ENCODE results near the gene RSPH1.

DNA sequence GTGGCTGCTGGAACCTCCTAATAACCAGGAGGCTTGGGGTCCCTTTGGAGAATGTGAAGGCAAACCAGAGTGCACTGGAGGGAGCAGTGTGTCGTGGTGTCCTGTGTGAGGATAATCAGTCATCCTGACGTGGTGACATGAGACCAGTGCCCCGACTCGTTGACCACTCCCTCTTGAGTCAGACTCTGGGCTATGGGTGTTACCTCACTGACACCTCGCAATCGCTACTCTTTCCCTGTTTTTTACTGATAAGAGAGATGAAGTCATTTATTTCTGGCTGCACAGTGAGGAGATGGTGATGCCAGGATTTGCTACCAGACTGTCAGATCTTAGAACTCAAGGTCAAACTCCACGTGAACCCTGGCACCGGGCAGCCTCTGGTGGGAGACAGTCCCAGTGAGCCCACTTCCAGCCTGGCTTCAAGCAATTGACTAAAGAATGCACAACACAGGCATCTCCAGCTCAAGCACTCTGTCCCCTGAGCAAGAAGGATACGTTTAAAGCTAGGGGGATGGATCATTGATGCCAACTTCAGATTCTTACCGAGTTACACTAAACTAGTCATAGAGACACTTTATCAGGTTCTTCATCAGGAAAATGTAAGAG is 62.0 kb downstream of the RSPH1 start:
- TF ChIP-seq CHD1 (IDR thresholded peaks at IDR 0.05; ENCODE audit: low read depth, low read length), result no peak
- TF ChIP-seq, protein P1, sequence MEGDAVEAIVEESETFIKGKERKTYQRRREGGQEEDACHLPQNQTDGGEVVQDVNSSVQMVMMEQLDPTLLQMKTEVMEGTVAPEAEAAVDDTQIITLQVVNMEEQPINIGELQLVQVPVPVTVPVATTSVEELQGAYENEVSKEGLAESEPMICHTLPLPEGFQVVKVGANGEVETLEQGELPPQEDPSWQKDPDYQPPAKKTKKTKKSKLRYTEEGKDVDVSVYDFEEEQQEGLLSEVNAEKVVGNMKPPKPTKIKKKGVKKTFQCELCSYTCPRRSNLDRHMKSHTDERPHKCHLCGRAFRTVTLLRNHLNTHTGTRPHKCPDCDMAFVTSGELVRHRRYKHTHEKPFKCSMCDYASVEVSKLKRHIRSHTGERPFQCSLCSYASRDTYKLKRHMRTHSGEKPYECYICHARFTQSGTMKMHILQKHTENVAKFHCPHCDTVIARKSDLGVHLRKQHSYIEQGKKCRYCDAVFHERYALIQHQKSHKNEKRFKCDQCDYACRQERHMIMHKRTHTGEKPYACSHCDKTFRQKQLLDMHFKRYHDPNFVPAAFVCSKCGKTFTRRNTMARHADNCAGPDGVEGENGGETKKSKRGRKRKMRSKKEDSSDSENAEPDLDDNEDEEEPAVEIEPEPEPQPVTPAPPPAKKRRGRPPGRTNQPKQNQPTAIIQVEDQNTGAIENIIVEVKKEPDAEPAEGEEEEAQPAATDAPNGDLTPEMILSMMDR (conservative IDR thresholded peaks at IDR 0.05; ENCODE audit: low read depth, low read length), result no peak
- TF ChIP-seq CEBPB (IDR thresholded peaks at IDR 0.05; ENCODE audit: low read depth, low read length), result no peak
- TF ChIP-seq NFE2L2 (IDR thresholded peaks at IDR 0.05; ENCODE audit: low read depth, low read length), result no peak
- TF ChIP-seq, protein P2, sequence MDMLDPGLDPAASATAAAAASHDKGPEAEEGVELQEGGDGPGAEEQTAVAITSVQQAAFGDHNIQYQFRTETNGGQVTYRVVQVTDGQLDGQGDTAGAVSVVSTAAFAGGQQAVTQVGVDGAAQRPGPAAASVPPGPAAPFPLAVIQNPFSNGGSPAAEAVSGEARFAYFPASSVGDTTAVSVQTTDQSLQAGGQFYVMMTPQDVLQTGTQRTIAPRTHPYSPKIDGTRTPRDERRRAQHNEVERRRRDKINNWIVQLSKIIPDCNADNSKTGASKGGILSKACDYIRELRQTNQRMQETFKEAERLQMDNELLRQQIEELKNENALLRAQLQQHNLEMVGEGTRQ (IDR thresholded peaks at IDR 0.05; ENCODE audit: low read depth, low read length), result no peak
- no peak for TF ChIP-seq MXI1 (IDR thresholded peaks at IDR 0.05; ENCODE audit: borderline replicate concordance, low read depth, low read length)
- TF ChIP-seq MAFK (IDR thresholded peaks at IDR 0.05; ENCODE audit: low read depth, low read length), result no peak
- no peak for TF ChIP-seq RFX5 (IDR thresholded peaks at IDR 0.05; ENCODE audit: low read depth, low read length)
- no peak for TF ChIP-seq POLR2A (IDR thresholded peaks at IDR 0.05; ENCODE audit: low read depth, low read length)
- no peak for TF ChIP-seq SMC3 (IDR thresholded peaks at IDR 0.05; ENCODE audit: low read depth, low read length)

Measured in IMR-90 (cell line).